ENCODE data around the gene CARMIL3. TPM values are rescaled to one million over a fixed set of nuclear protein-coding genes. Genes with fewer than 3 reads are reported as not detected.

CARMIL3 gene
- total and polyA plus RNA-seq, 2 of the 8 experiments (the other 6 are each of a cell fraction or from before 2014, with no cell fraction given): 6.0 to 9.0 TPM

- TF ChIP-seq CHD7 (IDR thresholded peaks at IDR 0.05; ENCODE audit: insufficient replicate concordance, low read length) (no peak), SRF (IDR thresholded peaks at IDR 0.05; ENCODE audit: low read depth, low read length) (no peak), PHF8 (conservative IDR thresholded peaks at IDR 0.05; ENCODE audit: low read depth, low read length) (no peak), SIN3A (conservative IDR thresholded peaks at IDR 0.05 in 1 of 2, IDR thresholded peaks at IDR 0.05 in 1 of 2; ENCODE audit: low read depth in 1 of 2, low read length in 2 of 2) (no peak)
- TF ChIP-seq, protein P1, sequence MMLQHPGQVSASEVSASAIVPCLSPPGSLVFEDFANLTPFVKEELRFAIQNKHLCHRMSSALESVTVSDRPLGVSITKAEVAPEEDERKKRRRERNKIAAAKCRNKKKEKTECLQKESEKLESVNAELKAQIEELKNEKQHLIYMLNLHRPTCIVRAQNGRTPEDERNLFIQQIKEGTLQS (IDR thresholded peaks at IDR 0.05; ENCODE audit: insufficient read depth, low read depth, low read length): no peak
- TF ChIP-seq, protein P2, sequence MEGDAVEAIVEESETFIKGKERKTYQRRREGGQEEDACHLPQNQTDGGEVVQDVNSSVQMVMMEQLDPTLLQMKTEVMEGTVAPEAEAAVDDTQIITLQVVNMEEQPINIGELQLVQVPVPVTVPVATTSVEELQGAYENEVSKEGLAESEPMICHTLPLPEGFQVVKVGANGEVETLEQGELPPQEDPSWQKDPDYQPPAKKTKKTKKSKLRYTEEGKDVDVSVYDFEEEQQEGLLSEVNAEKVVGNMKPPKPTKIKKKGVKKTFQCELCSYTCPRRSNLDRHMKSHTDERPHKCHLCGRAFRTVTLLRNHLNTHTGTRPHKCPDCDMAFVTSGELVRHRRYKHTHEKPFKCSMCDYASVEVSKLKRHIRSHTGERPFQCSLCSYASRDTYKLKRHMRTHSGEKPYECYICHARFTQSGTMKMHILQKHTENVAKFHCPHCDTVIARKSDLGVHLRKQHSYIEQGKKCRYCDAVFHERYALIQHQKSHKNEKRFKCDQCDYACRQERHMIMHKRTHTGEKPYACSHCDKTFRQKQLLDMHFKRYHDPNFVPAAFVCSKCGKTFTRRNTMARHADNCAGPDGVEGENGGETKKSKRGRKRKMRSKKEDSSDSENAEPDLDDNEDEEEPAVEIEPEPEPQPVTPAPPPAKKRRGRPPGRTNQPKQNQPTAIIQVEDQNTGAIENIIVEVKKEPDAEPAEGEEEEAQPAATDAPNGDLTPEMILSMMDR (IDR thresholded peaks at IDR 0.05; ENCODE audit: control extremely low read depth in 1 of 3, insufficient read depth in 1 of 3, low read depth in 1 of 3, low read length in 3 of 3): no peak
These were observed 50.7 kb downstream of the CARMIL3 start (continued) for GRCh38 chr14:24102357-24103048.

Data from H1 (cell line).